ENCODE measurements around the gene TTC7B.

DNA sequence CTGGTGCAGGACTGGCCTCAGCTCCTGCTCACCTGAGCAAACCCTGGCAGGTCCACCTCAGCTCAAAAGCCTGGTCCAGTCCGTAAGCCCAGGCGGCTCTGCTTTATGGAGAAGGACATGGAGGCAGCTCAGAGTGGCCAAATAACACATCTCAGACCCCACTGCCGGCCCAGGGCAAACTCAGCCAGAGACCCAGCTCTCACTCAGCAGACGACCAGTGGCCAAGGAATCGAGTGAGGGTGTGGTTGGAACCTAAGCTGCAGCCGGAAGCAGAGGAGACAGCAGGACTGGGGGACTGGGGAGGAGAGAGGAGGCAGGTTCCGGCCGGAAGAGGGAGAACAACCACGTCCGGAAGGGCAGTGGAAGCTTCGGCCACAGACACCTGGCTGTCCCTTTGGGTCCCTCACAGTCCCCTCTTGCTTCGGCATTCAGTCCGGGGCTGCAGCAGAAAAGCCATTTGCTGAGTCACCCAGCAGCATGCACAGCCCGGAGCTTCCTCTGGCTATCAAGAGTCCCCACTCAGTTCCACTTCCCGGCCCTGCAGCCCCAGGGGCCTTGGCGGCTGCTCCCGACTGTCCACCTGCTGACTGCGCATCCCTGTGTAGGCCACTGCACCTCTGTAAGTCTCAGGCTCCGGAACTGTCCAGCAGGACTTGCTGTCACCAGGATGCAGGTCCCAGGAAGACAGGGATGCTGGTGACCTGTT lies 315.4 kb downstream of the TTC7B start:
- peak; percentile 55 to 83; a peak in 3 of 4 replicates for TF ChIP-seq REST (IDR thresholded peaks at IDR 0.05; ENCODE audit: insufficient read depth in 1 of 2, low read depth in 2 of 2, low read length in 2 of 2)
- TF ChIP-seq TAF1 (IDR thresholded peaks at IDR 0.05; ENCODE audit: borderline replicate concordance, insufficient read depth, low read length): no peak
- TF ChIP-seq SIN3A (IDR thresholded peaks at IDR 0.05; ENCODE audit: borderline replicate concordance, insufficient read depth, low read length): no peak
- TF ChIP-seq FOXP2 (optimal IDR thresholded peaks at IDR 0.05; ENCODE audit: borderline replicate concordance, extremely low read depth, extremely low read length, insufficient read depth): no peak
